HG02870 (cell line): ENCODE measurements around the gene FAM78A.
"Not testable (repeated sequence)": the region's sequence is repeated elsewhere in the genome, so short reads cannot be mapped to it uniquely, and the experiment has no call there.

Experiments used
- ATAC-seq: cut with Tn5 transposase; IDR thresholded peaks from one replicate; pipeline ENCODE4 v1.9.1; 2021; ENCODE audit warnings: mild to moderate bottlenecking, moderate library complexity; ENCODE audit not compliant: unreplicated experiment

The FAM78A gene

GRCh38 chr9:131282688-131283422, 6.5 kb upstream of the FAM78A start:
- no peak for ATAC-seq

- ATAC-seq = no peak
Measured at GRCh38 chr9:131282175-131282574, 5.9 kb upstream of the FAM78A start.

GRCh38 chr9:131281119-131281965, 5.0 kb upstream of the FAM78A start:
- ATAC-seq = no peak

GRCh38 chr9:131280660-131281059, 4.3 kb upstream of the FAM78A start:
- no peak for ATAC-seq

GRCh38 chr9:131279863-131280570, 3.7 kb upstream of the FAM78A start:
- no peak for ATAC-seq

GRCh38 chr9:131279196-131279862, 3.0 kb upstream of the FAM78A start:
- no peak for ATAC-seq

- ATAC-seq = no peak
Measured at GRCh38 chr9:131278702-131279111, 2.4 kb upstream of the FAM78A start.

GRCh38 chr9:131277910-131278701, 1.8 kb upstream of the FAM78A start:
- no peak for ATAC-seq

- ATAC-seq = no peak
Measured at GRCh38 chr9:131277287-131277909, 1.1 kb upstream of the FAM78A start.

- ATAC-seq = no peak
Measured at GRCh38 chr9:131276891-131277286, 579 bp upstream of the FAM78A start.

GRCh38 chr9:131275332-131276093, 797 bp downstream of the FAM78A start:
- no peak for ATAC-seq

GRCh38 chr9:131274674-131275331, 1.5 kb downstream of the FAM78A start:
- no peak for ATAC-seq

GRCh38 chr9:131273856-131274673, 2.2 kb downstream of the FAM78A start:
- no peak for ATAC-seq

- no peak for ATAC-seq
Measured at GRCh38 chr9:131273146-131273855, 3.0 kb downstream of the FAM78A start.

- ATAC-seq = no peak
Measured at GRCh38 chr9:131272212-131272611, 4.1 kb downstream of the FAM78A start.

GRCh38 chr9:131271506-131271931, 4.8 kb downstream of the FAM78A start:
- no peak for ATAC-seq

GRCh38 chr9:131271016-131271273, 5.4 kb downstream of the FAM78A start:
- not testable (repeated sequence) for ATAC-seq
